HCT116 (cell line): ENCODE measurements around the gene WWP2. TPM values are rescaled to one million over a fixed set of nuclear protein-coding genes. Genes with fewer than 3 reads are reported as not detected.

Source experiments
- ATAC-seq: fragments of 200-7000 bp; cut with Tn5 transposase; 2 replicates; pipeline ENCODE4 v1.9.1; 2020; ENCODE audit warnings: mild to moderate bottlenecking, moderate library complexity
- BruUV-seq: library from RNA; stranded (reverse); fragments of 400-500 nt; replicated peaks from 2 replicates; lab custom pipeline; 2021; lab: Mats Ljungman, UMichigan
- CTCF ChIA-PET: fragments of 300-600 bp; sonication (Branson Sonifier 250); formaldehyde crosslinking; loops from one replicate; lab custom pipeline; 2021; ENCODE audit warnings: antibody characterized with exemption; lab: Charles Lee
- POLR2A ChIA-PET: fragments of 300-600, 350-600 bp; sonication (Branson Sonifier 250); formaldehyde crosslinking; loops from one replicate; lab custom pipeline; 2021; ENCODE audit warnings: antibody characterized with exemption; lab: Charles Lee
- RAD21 ChIA-PET, 2 experiments: fragments of 300-600 bp; sonication (Branson Sonifier 250); formaldehyde crosslinking; loops; one replicate each; lab custom pipeline; 2023; ENCODE audit warnings: low total read pairs in 2 of 2; ENCODE audit not compliant: uncharacterized antibody in 2 of 2, unreplicated experiment in 2 of 2, low non-redundant PET in 1 of 2; lab: Charles Lee
- DNase-seq: peaks from one replicate; pipeline ENCODE4 v3.0.0-alpha.2; 2010; ENCODE audit warnings: low read depth, low spot score
- H2AFZ ChIP-seq: fragments of 200-600 bp; shearing (Covaris generic), sonication (generic); 2 replicates; pipeline ENCODE4 v1.6.1; 2017; ENCODE audit warnings: low read depth, mixed run types, mixed read lengths, antibody characterized with exemption, low read length; ENCODE audit not compliant: poor library complexity, severe bottlenecking
- H3K27ac ChIP-seq: 2 replicates; pipeline ENCODE4 v1.5.1; 2012; ENCODE audit warnings: low read depth, low read length
- H3K27me3 ChIP-seq: fragments of 200-600 bp; sonication (generic); 2 replicates; pipeline ENCODE4 v1.6.1; 2016; ENCODE audit warnings: mixed run types, low read length, mixed read lengths; ENCODE audit not compliant: insufficient read depth
- H3K36me3 ChIP-seq, 2 experiments: fragments of 200-500 bp in 1 of 2; fragments of 200-600 bp in 1 of 2; sonication (Bioruptor generic) in 1 of 2; sonication (generic) in 1 of 2; 2 replicates each; pipeline versions ENCODE4 v1.5.1 to v1.6.1; 2014 to 2016; ENCODE audit warnings: low read length in 2 of 2, inconsistent platforms in 1 of 2, mixed read lengths in 1 of 2, mixed run types in 1 of 2; ENCODE audit not compliant: insufficient read depth in 2 of 2, control insufficient read depth in 1 of 2
- H3K4me1 ChIP-seq, 2 experiments: fragments of 200-600 bp in 1 of 2; sonication (generic) in 1 of 2; 2 replicates each; pipeline versions ENCODE4 v1.5.1 to v1.6.1; 2012 to 2017; ENCODE audit warnings: low read length in 2 of 2, inconsistent platforms in 1 of 2, mild to moderate bottlenecking in 1 of 2, mixed read lengths in 1 of 2, mixed run types in 1 of 2, moderate library complexity in 1 of 2; ENCODE audit not compliant: insufficient read depth in 2 of 2, control insufficient read depth in 1 of 2
- H3K4me2 ChIP-seq: fragments of 200-600 bp; sonication (generic); 2 replicates; pipeline ENCODE4 v1.6.1; 2017; ENCODE audit warnings: mixed run types, low read length, mixed read lengths
- H3K4me3 ChIP-seq, 2 experiments: fragments of 200-600 bp in 1 of 2; sonication (generic) in 1 of 2; replicated peaks in 1 of 2; 2 replicates each; pipeline ENCODE4 v1.5.1; 2011 to 2016; ENCODE audit warnings: low read length in 2 of 2, control low read depth in 1 of 2, low read depth in 1 of 2, mild to moderate bottlenecking in 1 of 2, mixed read lengths in 1 of 2, mixed run types in 1 of 2
- H3K79me2 ChIP-seq: fragments of 200-600 bp; sonication (generic); 2 replicates; pipeline ENCODE4 v1.6.1; 2017; ENCODE audit warnings: mild to moderate bottlenecking, mixed run types, low read length, moderate library complexity, mixed read lengths; ENCODE audit not compliant: insufficient read depth
- H3K9ac ChIP-seq: fragments of 200-600 bp; sonication (generic); 2 replicates; pipeline ENCODE4 v1.6.1; 2016; ENCODE audit warnings: low read length, mixed read lengths
- H3K9me2 ChIP-seq: fragments of 200-600 bp; sonication (generic), shearing (Covaris generic); 2 replicates; pipeline ENCODE4 v1.6.1; 2017; ENCODE audit warnings: mixed run types, mild to moderate bottlenecking, moderate library complexity; ENCODE audit not compliant: insufficient read depth
- H3K9me3 ChIP-seq, 2 experiments: fragments of 200-500 bp in 1 of 2; fragments of 200-600 bp in 1 of 2; sonication (Bioruptor generic) in 1 of 2; sonication (generic) in 1 of 2; 2 replicates each; pipeline ENCODE4 v1.6.1; 2014 to 2017; ENCODE audit warnings: low read length in 2 of 2, mixed read lengths in 2 of 2, inconsistent platforms in 1 of 2, low read depth in 1 of 2, mild to moderate bottlenecking in 1 of 2, mixed run types in 1 of 2, moderate library complexity in 1 of 2; ENCODE audit not compliant: control insufficient read depth in 1 of 2, insufficient read depth in 1 of 2
- H4K20me1 ChIP-seq: fragments of 200-600 bp; sonication (generic), shearing (Covaris generic); 2 replicates; pipeline ENCODE4 v1.6.1; 2017; ENCODE audit warnings: mixed run types, mild to moderate bottlenecking, moderate library complexity; ENCODE audit not compliant: insufficient read depth
- CBX3 ChIP-seq: IDR thresholded peaks from 2 replicates; pipeline ENCODE4 v1.6.1; 2012; ENCODE audit warnings: low read depth
- CEBPB ChIP-seq: IDR thresholded peaks from 2 replicates; pipeline ENCODE4 v1.6.1; 2012; ENCODE audit warnings: low read depth
- EGR1 ChIP-seq: IDR thresholded peaks from 2 replicates; pipeline ENCODE4 v1.6.1; 2012; ENCODE audit warnings: low read depth
- JUND ChIP-seq: IDR thresholded peaks from 2 replicates; pipeline ENCODE4 v1.6.1; 2012
- POLR2A ChIP-seq: IDR thresholded peaks from 2 replicates; pipeline ENCODE4 v1.7.0; 2011; ENCODE audit warnings: borderline replicate concordance; ENCODE audit not compliant: insufficient read depth, insufficient read length; ENCODE audit errors: extremely low read depth
- SP1 ChIP-seq: IDR thresholded peaks from 2 replicates; pipeline ENCODE4 v1.6.1; 2012; ENCODE audit warnings: low read depth
- SRF ChIP-seq: IDR thresholded peaks from 2 replicates; pipeline ENCODE4 v1.6.1; 2012; ENCODE audit warnings: low read depth
- YY1 ChIP-seq: IDR thresholded peaks from 2 replicates; pipeline ENCODE4 v1.6.1; 2011; ENCODE audit warnings: low read length, low read depth, moderate library complexity, mild to moderate bottlenecking; ENCODE audit not compliant: insufficient replicate concordance; ENCODE audit errors: extremely low read depth
- ZNF274 ChIP-seq: fragments of 200-500 bp; sonication (Bioruptor generic); IDR thresholded peaks from 2 replicates; pipeline ENCODE4 v1.6.1; 2014; ENCODE audit warnings: mild to moderate bottlenecking, low read depth, low read length, inconsistent platforms
- intact Hi-C: fragments of 100-400 bp; cut with micrococcal nuclease; formaldehyde crosslinking; loops from 2 replicates; pipeline ENCODE4 v1.10.0; 2022
- total RNA-seq: library from RNA; stranded (reverse); gene quantifications from one replicate; pipeline ENCODE4 v1.2.1, GENCODE V29; 2021; ENCODE audit not compliant: unreplicated experiment
- TF ChIP-seq, protein P1 (sequence below): IDR thresholded peaks from 2 replicates; pipeline ENCODE4 v1.6.1; 2012

WWP2 gene
- total RNA-seq, 1 experiment from 2014 or later, result 44.2 TPM

DNA sequence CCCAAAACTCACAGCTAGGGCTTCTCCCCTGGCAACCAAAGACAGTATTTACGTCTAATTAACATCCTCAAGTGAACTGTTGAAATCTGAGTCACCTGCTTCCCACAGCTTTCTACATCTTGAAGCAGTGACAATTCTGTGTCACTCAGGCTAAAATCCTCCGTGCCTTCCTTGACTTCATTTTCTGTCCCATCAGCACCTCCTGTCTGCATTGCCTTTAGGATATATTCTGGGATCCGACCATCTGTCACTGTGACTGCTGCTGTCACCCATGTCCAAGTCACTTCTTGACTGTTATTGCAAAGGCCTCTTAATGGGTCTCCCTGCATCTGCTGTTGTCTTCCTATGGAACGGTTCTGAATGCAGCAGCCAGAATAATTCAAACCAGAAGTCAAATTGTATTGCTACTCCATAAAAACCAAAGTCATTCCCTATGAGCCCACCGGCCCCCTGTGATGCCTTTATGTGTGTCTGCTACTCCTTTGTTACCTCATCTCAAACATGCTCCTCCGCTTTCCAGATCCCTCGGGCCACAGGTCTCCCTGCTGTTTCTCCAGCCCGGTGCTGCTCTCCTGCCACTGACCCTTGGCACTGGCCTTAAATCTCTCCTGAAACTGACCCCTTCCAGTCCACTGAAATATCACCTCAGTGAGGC, 56.9 kb downstream of the WWP2 start:
- Histone ChIP-seq H3K36me3 (no peaks in the 10 kb centered on the region), H3K4me2 (no peak overlapping the region), H3K27ac (no peak overlapping the region), H4K20me1 (no peaks in the 10 kb centered on the region), H3K27me3 (no peaks in the 10 kb centered on the region), H3K9me3 (no peaks in the 10 kb centered on the region), H3K9me2 (no peaks in the 10 kb centered on the region), H3K79me2 (no peaks in the 10 kb centered on the region; the same call in 1 of the 2 replicates), H2AFZ (no peak overlapping the region), H3K9ac (no peak overlapping the region), H3K4me1 (no peaks in the 10 kb centered on the region), H3K4me3 (no peak overlapping the region)
- ATAC-seq (no peak), DNase-seq (no peak)
- CTCF ChIA-PET, result no interaction called here
- intact Hi-C loops, result no loop called here
- POLR2A ChIA-PET, result no interaction called here
- TF ChIP-seq ZNF274 (no peak), POLR2A (no peak), SRF (no peak), JUND (no peak), EGR1 (no peak), YY1 (no peak), CEBPB (no peak)
- RAD21 ChIA-PET, result no interaction called here
- no TSS peak for BruUV-seq

DNA sequence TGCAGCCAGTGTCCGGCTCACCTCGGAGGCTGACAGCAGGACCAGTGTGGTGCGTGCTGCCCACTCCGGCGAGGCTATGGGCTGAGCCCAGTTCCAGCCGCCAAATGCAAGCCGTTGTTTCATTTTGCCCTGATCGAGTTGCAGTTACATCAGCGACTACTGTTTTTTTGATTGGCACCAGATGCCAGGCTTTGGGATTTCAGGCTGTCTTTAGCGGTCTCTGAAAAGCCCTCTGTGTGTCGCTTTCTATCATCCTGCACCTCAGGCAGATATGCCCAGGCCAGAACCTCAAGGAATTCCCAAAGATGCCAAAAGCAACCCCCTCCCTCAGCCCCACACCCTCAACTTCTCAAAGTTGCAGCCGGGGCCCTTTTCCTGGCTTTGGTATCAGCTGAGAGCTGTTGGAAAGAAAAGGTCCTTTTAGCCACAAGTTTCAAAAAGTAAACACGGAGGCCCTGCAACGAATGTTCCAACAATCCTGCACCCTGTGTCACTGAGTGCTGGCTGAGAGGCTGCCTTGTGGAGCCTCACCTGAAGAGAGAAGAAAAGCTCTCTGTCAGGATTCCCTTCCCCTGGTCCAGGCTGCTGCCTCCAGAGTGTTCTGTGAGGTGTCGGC, 58.9 kb downstream of the WWP2 start:
- no peaks in the 10 kb centered on the region for H3K27me3 ChIP-seq
- BruUV-seq, result no TSS peak
- CTCF ChIA-PET, result no interaction called here
- no peaks in the 10 kb centered on the region for H3K4me1 ChIP-seq
- H3K9ac ChIP-seq, result no peak overlapping the region
- H3K36me3 ChIP-seq, result no peaks in the 10 kb centered on the region
- no peak overlapping the region for H3K27ac ChIP-seq
- TF ChIP-seq CBX3, result no peak
- TF ChIP-seq SRF, result no peak
- TF ChIP-seq SP1, result no peak
- TF ChIP-seq, protein P1, sequence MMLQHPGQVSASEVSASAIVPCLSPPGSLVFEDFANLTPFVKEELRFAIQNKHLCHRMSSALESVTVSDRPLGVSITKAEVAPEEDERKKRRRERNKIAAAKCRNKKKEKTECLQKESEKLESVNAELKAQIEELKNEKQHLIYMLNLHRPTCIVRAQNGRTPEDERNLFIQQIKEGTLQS, result no peak
- no peak overlapping the region for H2AFZ ChIP-seq
- no peak overlapping the region for H3K4me2 ChIP-seq
- POLR2A ChIA-PET, result no interaction called here
- no peaks in the 10 kb centered on the region; the same call in 1 of the 2 replicates for H3K79me2 ChIP-seq
- H4K20me1 ChIP-seq, result no peaks in the 10 kb centered on the region
- intact Hi-C loops, result no loop called here
- no peaks in the 10 kb centered on the region for H3K9me2 ChIP-seq
- no peaks in the 10 kb centered on the region for H3K9me3 ChIP-seq
- ATAC-seq (no peak), DNase-seq (no peak)
- H3K4me3 ChIP-seq, result no peak overlapping the region
- RAD21 ChIA-PET, result no interaction called here
